NCI-H2081 treated with DMSO at 0.1 percent for 48 hours (cell line): Measurements from ENCODE around the gene BCL2L1.

ENCODE experiments used
- DNase-seq: peaks from one replicate; lab custom pipeline; 2025; lab: John Stamatoyannopoulos, UW

BCL2L1 gene

DNA sequence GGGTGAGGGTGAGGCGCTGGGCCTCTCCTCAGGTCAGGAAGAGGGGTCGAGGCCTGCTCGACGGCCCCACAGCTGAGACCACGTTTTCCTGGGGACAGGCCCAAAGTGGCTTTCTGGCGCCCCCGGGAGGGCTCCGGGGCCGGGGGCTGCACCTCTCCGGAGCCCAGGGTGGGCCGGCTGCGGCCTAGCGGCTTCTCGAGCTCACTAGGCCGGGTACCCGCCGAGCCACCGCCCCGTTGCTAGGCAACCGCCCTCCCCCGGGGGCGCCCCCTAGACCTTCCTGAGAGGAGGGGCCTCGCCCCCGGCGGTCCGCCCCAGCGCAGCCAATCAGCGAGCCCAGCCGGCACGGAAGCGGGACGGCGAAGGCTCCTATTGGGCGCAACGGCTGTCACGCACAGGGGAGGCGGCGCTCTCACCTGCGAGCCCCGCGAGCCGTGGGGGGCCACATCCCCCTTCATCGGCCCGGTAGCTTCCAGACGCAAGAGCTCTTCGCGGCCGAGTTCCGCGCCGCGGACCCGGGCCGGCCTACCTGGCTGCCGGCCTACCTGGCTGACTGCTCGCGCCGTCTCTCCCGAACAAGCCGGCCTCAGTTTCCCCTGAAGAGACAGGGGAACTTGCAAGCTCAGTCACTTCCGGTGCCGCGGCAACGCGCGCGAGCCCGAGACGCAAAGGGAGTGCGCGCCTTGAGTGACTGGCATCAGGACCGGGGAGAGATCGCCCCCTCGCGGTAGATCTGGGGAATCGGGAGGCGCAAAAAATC is 831 bp upstream of the BCL2L1 start:
- DNase-seq: peak; percentile 79

DNA sequence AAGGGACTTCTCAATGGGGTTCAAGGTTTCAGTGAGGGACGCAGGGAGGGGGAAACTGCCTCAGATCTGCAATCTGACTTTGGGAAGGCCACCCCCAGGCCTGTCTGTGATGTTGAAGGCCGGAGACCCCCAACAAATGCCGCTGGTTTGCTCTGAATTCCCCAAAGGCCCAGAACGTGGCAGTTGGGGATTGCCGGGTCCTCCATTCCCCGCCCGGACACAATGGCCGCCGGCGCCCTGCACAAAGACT is 326 bp upstream of the BCL2L1 start:
- no peak for DNase-seq

DNA sequence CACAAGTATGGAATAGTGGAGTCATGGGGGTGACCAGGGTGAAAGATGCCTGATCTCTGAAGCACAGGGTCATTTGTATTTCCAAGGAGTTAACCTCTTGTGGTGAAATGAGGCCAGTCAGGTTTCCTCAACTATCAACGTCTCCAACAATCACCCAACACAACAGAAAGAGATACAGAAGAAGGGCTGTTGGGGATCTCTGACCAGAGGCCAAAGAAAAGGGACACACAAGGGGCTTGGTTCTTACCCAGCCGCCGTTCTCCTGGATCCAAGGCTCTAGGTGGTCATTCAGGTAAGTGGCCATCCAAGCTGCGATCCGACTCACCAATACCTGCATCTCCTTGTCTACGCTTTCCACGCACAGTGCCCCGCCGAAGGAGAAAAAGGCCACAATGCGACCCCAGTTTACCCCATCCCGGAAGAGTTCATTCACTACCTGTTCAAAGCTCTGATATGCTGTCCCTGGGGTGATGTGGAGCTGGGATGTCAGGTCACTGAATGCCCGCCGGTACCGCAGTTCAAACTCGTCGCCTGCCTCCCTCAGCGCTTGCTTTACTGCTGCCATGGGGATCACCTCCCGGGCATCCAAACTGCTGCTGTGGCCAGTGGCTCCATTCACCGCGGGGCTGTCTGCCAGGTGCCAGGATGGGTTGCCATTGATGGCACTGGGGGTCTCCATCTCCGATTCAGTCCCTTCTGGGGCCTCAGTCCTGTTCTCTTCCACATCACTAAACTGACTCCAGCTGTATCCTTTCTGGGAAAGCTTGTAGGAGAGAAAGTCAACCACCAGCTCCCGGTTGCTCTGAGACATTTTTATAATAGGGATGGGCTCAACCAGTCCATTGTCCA is 1.0 kb downstream of the BCL2L1 start:
- no peak for DNase-seq

DNA sequence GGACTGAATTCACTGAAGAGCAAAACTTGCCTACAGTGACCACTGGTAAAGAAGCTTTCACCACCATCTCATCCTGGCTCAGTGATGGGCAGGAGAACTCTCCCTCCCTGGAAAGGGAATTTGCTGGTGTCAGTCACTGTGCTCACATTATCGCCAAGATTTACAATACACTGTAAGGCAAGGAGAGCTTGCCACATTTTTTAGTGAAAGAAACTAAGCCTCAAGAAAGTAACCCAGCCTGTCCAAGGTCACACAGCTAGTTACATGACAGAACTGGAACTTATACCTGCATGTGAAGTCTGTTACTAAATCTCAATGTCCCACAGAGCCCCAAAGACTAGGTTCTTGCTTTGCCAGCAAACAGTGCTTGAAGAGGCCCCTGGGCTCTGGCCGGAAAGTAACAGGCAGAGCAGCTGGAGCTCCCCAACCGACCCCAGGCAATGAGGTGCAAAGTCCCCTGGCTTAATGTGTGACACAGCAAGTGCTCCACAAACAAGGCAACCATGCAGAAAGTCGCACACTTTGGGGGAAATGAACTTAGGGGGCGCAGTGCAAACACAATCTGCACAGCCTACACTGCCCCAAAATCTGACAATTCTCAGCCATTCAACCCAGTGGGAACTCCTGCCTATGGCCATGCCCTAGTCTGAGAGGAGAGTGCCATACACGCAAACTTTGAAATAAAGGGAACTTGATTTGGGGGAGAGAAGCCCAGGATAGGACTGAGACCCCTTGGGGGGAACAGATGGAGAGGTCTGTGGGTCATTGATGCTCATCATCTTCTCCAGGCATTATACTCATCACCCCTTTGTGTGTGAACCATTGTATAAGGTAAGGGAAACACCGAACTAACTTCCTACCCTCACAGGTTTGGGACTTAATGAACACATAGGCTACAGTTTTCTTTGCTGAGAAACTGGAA is 1.9 kb downstream of the BCL2L1 start:
- no peak for DNase-seq

DNA sequence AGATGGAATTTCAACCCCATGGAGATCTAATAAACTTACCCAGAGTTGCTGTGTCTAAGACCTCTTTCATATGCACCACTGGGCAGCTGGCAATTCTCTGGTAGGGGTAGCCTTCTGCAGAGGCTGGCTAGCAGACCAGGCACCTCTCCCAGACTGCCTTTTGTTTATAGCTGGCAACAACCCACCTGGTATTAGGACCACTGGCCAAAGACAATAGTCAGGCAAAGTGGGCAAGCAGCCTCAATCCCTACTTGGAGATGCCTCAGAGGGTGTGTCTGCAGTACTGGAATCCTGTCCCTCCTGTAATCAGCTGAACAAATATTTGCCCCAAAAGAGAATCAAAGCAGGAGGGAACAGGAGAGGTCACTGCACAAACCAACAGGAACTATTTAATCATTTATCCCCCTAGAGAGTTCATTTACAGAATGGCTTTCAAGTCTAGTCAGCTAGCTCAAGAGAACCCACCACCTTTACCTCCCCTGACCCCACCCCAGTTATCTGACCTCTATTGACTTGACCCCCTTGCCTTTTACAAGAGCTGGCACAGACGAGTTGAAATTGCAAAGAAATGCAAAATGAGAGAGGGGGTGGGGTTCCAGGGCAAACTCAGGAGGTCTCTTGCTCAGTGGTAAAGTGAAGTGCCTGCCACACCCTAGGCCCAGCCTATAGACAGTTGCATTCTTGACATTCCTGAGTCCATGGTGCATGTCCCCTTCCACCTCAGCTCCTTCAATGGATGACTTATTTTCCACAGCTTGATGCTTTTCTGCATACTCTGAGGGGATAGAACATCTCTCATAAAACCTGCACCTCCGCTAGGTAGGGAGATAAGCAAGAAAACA is 2.8 kb downstream of the BCL2L1 start:
- no peak for DNase-seq

DNA sequence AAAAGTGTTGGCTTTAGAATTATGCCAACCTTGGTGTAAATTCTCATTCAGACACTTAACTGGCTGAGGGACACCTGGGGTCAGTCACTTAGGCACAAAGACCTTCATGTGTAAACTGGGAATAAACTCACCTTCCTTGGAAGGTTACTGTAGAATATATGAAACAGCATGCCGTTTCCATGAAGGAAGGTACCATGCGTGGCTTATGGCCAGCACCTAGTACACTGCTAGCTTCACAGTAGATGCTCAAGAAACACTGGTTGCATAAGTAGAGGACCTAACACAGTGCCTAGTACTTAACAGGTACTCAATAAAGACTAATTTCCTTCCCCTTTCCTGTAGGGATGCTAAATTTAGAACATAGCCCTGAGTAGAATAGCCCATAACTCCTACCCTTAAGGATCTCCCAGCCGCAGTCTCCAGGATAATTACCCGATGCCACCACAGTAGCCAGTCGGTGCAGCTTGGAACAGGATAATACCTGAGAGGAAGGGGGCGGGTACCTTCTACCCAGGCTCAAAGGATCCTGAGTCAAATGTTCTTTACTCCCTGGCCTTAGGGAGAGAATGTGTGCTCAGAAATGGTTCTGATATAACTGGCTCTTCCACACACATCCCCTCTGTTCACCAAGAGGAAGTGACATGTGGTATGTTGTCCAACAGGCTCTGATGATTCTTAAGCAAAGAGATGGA is 3.6 kb downstream of the BCL2L1 start:
- no peak for DNase-seq

DNA sequence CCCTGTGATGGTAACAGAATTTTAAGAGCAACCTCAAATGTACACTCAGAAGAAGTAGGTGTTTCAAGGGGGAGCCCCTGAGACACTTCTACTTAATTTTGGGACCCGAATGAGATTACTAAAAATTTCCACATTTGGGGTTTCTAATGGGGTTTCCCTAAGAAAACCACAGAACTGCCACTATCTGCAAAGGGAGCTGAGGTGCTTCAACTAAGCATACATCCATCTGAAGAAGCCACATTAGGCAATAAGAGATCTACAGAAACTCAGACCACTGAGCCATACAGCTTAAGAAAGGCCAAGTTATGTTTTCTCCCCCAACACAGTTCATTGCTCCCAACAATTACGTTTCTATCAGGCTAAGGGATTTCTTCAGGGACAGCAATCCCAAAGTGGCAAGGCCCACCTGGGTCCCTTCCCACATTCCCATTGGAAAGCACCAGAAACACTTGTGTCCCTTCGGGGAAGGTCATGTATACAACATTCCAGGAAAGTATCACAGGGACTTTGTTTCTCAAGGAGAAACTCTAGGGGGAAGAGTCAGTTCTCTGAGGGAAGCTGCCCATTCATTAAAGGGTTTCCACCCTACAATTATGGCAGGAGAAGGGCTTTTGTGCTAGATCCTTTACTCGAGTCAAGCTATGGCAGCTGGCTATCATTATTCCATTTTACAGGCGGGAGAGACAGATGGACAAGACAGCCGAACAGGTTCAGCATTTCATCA is 5.0 kb downstream of the BCL2L1 start:
- DNase-seq: no peak

DNA sequence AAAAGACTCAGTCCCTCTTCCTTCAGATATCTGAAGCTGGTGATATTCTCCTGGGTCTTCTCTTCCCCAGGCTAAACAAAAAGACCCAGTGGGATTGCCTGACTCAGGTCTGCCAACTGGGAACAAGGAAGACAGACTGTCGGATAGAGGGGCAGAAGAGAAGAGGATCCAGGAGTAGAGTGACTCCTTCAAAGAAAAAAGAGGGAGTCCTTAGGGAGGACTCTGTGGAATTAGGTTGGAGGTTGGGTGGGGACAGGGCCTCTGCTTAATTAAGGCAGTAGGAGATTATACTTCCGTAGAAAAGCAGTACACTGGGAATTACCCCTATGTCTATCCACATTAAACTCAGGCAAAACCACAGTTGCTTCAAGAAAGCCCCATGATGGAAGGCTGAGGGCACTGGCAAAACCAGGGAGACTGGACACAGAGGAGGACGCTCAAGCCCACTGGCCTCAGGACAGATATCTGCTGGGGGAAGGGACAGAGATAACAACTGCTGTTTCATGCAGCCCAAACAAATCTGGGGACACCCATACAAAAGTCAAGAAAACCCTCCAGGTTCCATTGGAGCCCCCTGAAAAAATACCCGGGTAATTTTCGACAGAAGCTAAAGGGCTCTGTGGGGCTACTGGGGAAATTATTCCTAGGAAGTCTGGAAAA is 5.7 kb downstream of the BCL2L1 start:
- no peak for DNase-seq

DNA sequence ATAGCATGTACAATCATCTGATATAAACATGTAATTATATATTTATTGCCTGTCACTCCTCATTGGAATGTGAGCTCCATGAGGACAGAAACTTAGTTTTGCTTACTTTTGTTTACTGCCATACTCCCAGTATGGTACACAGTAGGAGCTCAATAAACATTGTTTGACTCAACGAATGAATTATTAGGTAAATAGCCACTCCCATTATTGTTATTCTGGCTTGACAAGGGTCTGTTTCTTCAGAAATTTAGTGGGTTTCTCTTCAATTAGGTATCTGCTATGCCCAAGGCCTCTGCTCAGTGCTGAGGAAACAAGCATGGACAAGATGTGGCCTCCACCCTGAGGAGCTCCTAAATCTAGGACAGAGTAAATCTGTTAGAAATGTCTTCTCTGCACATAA is 6.3 kb downstream of the BCL2L1 start:
- no peak for DNase-seq

DNA sequence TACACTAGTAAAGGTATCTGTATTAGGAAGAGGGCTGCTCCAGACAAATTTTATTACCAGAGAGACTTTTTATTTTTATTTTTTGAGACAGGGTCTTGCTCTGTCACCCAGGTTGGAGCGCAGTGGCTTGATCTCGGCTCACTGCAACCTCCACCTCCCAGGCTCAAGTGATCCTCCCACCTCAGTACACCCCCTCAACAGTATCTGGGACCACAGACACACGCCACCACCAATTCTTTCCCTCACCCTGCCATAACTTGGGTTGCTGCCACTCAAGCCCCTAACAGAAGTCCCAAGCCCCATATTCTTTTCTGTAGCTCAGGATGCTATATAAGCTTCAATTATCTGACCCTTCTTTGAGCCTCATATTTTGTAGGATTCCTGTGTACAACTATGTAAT is 6.9 kb downstream of the BCL2L1 start:
- no peak for DNase-seq

DNA sequence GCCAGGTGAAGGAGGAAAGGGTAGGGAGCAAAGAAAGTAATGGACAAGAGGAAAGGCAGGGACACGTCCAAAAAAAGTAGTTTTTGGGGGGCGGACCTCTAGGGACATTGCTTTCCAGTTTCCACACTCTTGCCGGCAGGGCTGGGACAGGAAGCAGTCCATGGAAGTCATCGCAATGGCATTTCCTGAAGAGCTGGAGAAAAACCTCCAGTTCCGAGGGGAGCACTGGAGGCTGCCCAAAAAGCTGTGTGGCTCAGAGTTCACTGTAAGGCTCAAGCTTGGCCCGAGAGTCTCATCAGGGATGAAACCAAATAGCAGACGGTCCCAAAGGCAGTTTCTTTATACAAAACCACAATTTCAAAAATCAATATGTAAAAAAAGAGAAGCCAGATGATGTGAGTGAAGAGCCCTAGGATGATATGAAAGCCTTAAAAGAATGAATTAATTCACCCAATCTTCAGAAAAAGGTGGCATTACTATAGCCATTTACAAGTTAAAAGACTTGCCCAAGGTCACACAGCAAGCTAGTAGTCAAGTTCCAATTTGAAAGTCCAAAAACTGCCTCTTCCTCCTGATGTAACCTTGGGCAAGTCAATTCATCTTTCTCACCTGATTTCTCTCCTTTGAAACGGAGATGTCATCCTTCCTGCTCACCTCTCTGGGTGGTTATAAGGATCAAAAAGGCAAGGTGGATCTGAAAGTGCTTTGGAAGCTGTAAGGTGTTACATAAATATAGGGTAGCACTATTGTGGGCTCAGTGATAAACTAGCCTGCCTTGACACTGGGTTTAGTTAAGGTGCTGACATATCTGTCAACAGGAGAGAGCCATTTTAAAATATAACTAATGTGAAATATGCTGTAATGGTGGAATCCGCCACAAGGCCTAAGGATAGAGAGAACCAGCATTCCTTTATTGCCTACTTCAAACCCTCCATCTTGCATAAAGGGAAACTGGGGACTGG is 9.1 kb downstream of the BCL2L1 start:
- DNase-seq: no peak

DNA sequence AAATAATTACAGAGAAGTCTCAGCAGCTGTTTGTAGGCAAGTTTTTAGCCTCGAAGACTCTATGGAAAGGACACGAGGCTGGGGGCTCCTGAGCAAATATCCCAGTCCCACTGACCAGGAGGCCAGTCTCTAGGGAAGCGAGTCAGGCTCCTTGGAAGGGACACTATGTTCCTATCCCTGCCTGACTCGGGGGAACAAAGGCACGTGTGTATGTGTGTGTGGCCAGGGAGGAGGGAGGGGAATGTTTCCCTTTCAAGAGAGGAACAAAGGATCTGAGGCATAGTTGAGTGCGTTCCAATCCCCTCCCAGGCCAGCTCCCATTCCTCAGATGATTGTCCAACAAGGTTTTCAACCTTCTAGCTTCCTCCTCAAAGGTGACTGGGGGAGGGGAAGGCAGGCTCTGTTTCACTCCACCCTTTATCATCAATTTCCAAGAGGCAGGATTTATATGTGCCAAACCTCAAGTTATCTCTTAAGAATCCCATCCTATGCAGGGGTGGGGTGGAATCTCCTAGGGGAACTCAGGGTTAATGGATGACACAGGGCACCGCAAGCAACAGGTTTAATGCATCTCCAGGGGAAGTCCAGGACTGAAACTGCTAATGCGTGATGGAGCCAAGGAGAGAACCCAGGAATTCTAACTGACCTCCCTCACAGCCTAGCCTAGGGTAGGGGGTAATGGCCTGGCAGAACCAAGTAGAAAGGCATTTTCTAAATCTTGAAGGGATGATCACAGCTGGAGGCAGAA is 9.9 kb downstream of the BCL2L1 start:
- DNase-seq: no peak

DNA sequence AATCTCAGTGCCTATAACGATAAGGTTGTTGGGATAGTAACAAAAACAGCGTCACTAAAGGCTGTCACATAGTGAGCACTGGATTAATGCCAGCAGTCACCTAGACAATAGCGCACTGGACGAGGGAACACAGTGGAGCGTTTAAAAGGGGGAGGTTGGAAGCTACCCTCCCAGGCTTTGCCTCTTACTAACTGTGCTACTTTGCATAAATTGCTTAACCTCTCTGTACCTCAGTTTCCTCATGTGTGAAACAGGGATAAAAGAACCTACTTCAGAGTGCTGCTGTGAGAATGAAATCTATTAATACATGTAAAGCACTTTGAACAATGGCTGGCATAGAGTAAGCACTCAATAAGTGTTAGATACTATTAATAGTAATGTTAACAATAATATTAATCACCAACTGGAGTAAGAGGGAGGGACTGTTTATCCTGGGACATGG is 10.5 kb downstream of the BCL2L1 start:
- peak; percentile 75 for DNase-seq

DNA sequence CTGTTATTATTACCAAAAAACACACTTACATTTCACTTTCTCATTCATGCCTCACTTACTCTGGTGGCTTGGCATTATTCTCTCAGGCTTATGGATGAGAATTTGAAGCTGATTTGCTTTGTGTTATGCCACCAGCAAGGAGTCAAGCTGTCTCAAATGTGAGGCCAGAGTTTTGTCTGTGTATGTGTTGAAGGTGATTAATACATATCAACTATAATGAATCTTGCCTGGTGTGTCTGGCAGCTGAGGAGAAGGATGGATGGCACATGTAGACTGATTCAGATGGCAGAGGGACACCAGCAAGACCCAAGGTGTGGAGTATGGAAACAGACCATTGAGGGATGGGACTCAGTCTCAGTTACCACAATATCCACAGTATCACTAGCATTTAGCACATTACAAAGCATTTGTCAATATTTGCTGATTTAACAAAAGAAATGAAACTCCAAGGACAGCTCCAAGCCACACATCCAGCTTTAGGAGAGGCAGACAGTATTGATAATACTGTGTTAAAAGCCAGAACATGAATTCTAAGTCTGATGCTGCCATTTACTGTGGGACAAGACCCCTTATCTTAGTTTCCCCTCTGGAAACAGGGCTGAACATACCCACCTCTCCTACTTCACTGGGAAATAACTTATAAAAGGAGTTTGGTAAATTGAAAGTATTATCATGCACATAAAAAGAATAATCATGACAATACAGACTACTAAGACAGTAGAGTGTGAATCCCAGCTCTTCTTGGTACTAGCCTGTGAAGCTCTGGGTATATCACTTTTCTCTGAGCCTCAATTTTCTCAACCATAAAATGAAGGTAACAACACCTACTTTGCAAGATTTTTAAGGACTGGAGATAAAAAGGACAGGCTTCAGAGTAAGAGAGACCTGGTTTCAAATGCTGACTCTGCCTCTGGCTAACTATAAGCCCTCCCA is 11.2 kb downstream of the BCL2L1 start:
- peak; percentile 11 for DNase-seq

DNA sequence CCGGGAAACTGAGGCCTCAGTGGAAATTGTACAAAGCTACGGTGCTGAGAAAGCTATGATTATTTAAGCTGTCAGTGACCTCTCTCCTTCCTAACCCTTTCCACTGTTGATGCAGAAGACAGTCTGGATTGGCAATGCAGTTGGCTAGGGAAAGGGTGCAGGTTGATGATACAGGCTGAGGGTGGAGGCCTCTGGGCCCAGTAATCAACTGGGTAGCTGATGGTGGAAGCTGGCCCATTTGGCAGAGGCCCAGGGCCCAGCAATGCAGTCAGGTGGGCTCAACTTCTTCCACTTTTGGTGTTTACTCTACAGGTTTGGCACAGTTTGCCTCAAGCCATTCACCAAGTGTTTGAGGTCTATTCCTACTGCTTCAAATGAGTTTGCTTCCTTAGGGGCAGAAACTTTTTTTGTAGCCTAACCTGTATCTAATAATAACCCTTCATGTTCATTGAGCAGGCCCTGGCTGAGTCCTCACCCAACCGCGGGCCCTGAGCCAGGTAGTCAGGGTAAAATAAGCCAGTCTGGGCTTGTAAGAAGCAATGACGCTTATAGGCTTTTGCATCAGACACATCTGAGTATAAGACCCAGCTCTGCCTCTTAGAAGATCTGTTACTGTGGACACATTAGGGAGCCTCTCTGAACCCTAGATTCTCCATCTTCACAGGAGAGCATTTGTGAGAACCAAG is 12.1 kb downstream of the BCL2L1 start:
- DNase-seq: no peak

DNA sequence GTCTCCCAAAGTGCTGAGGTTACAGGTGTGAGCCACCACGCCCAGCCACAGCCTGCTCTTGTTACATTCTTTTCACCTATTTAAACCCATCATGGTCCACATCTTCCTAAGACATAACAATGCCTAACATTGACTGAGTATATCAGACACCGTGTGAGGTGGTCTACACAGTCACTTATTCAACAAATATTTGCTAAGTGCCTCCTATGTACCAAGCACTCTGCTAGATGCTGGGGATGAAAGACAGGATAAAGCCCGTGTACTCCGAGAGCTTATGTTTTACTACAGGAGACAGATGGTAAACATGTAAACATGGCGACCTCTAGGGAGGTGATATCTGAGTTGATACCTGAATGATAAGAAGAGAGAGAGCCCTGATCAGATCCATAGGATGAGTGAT is 12.7 kb downstream of the BCL2L1 start:
- DNase-seq: no peak
